Measurements from ENCODE around the gene RAB15.

The RAB15 gene

DNA sequence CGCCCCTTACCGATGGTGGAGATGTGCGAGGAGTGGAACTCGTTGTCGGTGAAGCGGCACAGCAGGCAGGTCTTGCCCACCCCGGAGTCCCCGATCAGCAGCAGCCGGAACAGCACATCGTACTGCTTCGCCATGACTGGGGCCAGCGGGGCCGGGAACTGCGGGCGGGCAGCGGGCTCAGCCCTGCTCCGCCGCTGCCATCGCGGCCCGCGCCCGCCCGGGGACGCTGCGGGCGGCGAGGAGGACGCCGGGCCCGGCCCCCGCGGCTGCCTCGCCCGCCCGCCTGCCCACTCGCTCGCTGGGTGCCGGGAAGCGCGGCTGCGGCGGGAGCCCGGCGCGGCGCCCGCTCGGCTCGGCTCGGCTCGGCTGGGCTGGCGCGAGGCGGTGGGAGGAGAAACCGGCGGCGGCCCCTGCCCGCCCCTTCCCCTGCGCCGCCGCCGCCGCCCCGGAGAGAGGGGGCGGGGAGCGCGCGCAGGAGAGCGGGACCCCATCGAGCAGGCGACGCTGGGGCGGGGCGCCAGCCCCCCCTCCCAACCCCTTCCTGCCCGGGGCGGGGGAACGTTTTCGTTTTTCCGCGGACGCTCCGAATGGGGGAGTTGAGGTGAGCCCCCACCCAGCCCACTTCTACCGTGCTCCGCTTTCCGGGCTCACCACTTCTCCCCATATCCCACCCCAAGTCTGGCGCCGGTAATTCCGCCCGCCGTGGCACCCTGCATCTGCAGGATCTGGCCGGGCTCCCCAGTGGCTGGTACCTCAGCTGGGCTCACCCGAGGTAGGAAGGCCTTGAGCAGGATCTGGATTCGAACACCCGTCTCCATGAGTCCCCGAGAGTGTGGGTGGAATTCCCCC lies at the start of gene RAB15:
TSS of gene RAB15 (minus strand) at position 394 of the 849 bp plus-strand sequence. CDS start at position 134, 260 bp downstream.
- no peak for DNase-seq

DNA sequence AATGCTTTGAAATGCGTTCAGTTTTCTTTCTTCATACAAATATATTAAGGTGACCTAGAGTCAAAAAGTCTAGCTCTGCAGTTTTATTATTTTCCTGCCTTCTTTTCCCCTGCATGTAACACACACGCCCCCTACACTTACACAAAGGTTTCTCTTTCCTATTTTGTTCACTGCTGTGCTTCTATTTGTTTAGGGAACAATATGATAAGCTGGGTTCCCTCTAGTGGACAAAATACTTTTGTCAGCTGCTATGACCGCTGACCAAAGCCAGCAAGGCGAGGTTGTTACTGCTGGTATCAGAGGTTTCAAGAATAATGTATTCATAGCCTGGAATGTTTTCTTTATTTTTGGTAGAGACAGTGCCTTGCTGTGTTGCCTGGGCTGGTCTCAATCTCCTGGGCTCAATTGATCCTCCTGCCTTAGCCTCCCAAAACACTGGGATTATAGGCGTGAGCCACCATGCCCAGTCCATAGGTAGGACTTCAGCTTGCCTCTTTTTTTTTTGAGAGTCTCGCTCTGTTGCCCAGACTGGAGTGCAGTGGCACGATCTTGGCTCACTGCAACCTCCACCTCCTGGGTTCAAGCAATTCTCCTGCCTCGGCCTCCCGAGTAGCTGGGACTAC lies 47.9 kb upstream of the RAB15 start:
- DNase-seq: no peak

DNA sequence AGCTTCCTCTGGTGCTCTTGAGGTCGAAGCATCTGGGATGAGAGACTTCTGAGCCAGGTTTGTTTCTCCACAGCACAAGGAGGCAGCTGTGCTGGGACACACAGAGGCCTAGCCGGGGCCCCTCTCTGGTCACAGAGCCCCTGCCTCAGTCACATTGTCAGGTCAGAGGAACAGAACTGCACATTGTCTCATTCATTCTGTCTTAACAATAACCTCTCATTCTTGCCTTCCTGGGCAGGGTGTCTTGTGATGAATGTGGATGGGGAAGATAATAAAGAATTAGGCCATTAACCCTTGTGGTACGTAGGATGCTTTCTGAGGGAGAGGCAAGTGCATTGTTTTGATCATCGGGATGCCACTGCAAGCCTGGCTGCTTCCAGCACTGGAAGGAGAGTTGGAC lies 44.3 kb upstream of the RAB15 start:
- no peak for DNase-seq

DNA sequence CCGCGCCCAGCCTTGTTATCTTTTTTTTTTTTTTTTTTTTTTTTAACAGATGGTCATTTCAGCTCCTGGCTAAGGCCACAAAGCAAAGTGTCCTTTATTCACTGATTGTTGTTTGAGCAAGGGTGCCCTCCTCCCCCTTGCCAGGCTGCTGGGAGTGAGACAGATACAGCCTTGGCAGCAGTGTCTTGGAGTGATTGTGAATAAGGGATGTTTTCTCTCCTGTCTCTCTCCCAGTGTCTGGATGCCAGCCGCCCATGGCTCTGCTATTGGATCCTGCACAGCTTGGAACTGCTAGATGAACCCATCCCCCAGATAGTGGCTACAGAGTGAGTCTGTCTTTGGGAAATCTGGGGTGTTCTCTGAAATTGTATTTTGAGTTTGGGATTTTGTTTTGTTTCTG lies 43.3 kb upstream of the RAB15 start:
- no peak for DNase-seq

DNA sequence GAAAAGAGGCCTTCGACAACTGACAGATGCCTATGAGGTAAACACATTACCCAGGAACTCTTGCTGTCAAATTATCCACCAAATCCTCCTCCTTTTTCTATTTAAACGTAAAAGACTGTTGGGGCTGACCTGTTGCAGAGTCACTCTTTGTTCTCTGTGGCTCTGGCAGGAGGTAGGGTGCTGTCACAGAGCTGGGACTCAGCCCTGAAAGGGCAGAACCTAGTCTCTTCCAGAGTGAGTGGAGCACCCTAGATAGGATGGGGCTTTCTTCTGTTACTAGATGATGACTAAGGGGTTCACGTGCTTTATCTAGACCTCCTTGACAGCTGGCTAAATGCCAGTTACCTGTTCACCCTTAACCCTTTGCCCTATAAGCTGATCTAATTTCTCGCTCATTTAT lies 40.2 kb upstream of the RAB15 start:
- no peak for DNase-seq

DNA sequence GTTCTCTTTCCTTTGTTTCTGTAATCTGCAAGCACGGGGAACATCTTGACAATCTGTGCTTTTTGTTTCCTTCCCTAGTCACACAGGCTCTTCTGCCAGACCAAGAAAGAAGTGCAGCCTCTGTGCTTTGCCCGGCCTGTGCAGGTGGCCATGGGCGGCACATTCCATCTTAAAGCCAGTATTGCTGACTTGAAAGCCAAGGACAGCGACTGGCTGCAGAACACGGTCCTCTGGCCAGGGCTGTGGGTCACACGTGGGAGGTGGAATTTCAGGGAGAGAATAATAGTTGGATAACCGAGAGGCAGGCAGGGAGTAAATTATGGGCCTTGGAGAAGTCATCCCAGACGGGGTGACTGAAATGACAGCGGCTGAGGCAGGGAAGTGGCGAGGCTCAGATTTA lies 39.4 kb upstream of the RAB15 start:
- no peak for DNase-seq

DNA sequence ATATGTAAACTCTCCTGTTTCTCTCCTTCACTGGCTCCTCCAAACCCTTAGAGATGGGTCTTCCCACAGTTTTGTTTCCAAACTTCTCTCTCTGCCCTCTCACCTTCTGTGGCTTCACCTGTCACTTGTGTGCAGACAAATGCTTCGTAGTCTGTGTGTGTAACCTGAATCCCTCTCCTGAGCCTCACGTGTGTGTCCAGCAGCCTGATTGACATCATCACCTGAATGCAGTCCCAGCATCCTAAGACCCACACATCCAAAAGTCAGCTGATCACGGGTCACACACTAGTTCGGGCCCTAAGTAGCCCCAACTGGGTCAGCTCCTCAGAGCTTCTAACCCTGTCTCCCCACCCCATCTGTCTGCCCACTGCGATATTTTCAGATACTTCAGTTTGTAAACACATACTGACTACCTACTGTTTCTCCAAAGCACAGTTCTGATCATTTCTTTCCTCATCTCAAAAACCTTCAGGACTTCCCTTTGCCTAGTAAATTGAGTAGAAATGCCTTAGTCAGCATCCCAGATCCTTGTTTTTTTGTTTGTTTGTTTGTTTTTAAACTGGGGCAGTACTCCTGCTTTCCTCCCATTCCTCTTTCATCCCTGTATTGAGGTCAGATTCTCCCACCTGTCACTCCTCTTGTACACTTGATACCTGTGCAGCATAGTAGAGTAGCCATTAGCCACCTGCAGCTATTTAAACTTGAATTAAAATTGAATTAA lies 38.2 kb upstream of the RAB15 start:
- no peak for DNase-seq

DNA sequence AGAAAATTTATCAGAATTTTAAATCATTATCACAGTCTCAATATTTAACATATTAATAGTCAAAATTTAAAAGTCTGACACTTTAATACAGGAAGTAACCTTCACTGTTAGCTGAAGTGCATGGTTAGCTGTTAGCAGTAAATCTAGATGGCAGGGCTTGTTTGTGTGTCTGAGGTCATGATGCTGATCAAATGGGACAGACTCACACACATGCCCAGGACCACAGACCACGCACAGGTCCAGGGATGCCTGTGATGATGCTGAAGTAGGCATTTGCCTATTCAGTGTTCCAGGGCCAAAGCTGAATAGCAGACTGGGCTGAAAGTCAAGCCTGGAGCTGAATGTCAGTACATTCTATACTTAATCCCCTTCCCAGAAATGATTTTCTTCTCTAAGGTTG lies 35.1 kb upstream of the RAB15 start:
- DNase-seq: no peak

DNA sequence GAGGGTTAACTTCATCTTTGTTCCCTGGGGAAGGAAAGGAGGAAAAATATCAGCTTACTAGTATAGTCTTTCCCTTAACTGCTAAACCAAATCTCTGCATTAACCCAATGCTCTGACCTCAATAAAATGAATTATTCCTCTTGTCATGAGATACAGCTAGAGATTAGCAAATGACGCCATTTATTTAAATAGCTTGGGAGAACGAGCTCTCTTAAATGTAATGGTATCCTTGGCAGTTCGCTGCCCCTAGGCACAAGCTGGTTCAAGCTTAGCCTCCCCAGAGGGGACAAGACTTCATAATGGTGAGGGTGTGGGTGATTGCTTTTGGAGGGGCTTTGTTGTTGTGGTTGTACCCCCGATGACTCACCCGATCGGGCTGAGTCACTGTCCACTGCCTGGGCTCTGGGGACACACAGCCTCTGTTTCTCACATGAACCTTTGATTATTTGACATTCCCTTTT lies 34.2 kb upstream of the RAB15 start:
- DNase-seq: no peak

DNA sequence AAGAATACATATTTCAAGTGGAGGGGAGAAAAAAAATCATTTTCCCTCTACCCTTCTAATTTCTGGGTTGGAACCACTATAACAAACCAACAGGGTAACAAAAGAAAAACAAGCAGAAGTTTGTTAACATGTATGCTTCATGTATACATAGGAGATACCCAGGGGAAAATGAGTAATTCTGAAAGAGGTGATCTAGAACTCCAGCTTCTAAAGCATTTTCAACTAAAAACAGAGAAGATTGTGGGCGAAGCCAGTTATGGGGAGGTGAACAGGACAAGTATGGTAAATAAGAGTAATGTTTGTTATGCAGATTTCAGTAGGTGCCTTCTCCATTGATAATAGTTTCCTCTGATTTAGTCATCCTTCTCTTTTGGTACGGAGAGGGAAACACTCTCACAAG lies 31.3 kb upstream of the RAB15 start:
- no peak for DNase-seq

DNA sequence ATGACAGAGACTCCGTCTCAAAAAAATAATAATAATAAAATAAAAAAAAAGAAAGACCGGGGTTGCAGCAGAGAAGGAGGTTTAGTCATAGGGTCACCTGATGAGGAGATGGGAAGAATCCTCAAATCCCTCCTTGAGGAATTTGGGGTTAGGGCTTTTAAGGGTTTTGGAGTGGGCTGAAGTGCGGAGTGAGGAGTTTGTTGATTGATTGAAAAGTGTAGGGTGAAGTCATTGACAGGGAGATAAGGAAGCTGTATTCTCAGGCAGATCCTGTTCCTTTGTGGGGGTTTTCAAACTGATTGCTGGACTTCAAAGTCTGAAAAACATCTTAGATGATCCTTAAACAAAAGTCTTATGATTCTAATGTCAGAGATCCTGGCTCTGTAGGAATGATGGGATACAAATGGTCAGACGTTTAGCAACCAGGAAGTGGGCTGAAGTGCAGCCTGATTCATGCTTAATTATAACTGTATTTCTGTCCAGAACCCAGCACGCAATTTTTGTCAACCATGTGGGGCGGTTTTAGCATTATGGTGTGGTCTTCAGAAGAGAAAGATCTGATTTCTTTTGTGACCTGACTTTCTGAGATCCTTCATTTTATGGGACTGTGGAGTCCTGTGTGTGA lies 30.6 kb upstream of the RAB15 start:
- no peak for DNase-seq

DNA sequence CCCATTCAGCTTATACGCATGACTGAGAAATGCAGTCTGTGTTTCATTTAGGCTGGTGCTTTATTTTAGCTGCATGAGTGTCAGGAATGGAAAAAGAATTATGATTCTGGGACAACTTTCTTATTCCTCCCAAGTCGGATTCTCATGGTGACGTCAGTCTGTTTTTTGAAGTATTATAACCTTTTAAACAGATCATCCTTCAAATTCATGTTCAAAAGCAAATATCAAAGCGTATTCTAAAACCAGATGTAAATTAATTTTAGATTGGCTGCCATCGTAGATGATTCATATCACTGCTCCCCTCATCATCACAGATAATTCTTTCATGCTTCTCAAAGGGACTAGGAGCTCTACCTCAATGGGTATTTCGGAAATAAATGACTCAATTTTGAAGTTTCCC lies 29.6 kb upstream of the RAB15 start:
- DNase-seq: no peak

DNA sequence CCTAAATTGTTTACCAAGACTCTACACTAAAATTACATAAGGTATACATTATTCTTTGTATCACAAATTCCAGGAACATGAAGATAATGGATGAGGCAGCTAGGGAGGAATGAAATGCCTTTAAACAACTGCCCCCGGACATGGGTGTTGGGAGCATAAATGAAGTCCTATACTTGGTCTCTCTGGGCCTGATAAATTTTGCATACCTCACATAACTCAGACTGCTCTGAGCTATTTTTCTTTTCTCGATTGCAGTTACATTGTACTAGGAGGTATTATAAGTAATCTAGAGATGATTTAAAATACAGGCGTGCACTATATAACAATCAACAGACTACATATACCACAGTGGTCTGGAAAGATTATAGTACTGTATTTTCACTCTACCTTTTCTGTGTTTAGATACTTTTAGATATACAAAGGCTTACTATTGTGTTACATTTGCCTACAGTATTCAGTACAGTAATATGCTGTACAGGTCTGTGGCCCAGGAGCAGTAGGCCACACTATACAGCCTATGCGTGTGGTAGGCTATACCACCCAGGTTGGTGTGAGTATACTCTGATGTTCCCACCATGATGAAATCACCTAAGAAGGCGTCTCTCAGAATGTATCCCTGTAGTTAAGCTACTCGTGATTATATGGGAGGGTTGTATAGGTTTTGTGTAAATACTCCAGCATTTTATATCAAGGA lies 28.9 kb upstream of the RAB15 start:
- no peak for DNase-seq

DNA sequence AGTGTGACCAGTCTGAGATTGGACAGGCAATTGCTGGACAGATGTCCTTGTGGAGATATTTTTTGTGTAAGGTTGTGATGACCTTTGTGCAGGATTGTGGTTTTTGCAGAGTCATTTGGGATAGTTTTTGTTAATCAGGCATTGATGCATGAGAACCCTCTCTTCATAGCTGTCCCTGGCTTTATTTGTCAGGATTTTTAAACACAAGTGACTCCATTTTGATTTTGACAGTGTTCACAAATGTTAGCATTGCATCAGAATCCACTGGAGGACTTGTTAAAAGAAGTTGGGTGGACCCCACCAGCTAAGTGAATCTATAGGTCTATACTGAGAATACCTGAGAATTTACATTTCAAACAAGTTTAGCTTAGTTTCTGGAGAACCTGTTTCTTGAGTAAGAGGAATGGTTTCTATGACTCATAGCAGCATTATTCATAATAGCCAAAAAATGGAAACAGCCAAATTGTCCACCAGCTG lies 26.4 kb upstream of the RAB15 start:
- DNase-seq: no peak

DNA sequence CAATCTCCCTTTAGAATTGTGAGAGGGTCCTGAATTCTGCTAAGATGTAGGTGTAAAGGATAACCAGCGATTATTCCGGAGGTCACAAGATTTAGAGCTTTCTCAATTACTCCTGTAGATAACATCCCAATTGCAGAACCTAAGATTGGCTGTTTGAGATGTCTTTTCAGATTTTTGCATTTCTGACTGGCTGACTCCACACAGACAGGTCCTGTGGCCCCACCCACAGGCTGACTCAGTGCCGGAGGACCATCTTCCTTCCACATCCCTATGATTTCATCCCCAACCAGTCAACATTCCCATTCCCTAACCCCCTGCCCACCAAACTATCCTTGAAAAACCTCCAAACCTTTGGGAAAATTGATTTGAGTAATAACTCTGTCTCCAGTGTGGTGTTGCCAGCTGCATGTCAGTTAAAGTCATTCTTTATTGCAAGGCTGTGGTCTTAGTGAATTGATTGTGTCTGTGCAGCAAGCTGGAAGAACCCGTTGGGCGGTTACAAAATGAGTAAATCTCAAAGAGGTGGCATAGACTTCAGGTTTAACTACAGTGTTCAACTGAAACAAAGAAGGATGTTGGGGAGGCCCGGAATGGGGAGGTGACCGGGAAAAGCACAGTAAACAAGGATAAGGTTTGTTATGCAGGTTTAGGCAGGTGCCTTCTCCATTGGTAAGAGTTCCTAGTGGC lies 25.1 kb upstream of the RAB15 start:
- no peak for DNase-seq

DNA sequence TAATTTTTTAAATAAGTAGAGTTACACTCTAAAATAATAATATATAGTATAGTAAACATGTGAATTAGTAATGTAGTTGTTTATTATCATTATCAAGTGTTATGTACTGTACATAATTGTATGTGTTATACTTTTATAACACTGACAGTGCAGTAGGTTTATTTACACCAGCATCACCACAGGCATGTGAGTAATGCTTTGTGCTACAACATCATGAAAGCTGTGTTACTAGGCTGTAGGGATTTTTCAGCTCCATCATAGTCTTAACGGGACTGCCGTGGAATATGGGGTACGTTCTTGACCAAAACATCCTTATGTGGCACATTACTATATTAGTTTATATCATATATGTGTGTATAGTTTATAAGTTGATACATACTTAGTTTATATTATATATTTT lies 23.2 kb upstream of the RAB15 start:
- DNase-seq: no peak

DNA sequence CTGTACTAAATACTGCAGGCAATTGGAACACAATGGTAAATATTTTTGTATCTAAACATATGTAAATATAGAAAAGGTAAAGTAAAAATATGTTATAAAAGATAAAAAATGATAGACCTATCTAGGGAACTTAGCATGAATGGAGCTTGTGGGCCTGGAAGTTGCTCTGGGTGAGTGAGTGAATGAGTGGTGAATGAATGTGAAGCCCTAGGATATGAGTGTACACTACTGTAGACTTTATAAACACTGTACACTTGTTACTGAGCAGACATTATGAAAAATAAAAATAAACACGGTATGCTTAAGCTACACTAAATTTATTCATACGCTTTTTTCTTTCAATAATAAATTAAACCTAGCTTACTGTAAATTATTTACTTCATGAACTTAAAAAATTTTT lies 22.4 kb upstream of the RAB15 start:
- no peak for DNase-seq

DNA sequence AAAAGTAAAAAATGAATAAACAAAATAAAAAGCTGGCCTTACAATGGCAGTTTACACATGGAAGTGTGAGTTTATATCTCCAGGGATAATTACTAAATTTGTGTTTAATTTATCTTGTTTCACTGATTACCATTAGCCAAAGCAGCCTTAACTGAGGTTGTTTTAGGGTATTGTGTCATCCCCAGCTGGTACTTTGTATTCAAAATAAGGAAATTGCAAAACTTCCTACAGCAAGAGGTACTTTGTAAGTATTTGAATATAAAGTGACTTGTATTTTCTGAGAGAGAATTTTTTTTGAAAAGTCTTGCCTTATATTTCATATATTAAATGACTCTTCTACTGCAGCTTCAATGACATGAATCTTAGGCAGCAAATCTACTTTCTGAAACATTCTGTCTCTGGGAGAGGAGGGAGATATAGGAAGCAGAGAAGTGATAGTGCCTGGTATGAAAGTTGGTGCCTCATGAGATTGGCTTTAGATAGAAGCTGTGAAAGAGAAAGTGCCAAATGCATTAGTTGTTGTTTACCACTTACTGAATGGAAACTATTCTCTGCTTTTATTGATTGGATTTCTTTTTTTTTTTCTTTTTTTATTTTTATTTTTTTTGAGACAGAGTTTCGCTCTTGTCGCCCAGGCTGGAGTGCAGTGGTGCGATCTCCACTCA lies 21.3 kb upstream of the RAB15 start:
- no peak for DNase-seq

DNA sequence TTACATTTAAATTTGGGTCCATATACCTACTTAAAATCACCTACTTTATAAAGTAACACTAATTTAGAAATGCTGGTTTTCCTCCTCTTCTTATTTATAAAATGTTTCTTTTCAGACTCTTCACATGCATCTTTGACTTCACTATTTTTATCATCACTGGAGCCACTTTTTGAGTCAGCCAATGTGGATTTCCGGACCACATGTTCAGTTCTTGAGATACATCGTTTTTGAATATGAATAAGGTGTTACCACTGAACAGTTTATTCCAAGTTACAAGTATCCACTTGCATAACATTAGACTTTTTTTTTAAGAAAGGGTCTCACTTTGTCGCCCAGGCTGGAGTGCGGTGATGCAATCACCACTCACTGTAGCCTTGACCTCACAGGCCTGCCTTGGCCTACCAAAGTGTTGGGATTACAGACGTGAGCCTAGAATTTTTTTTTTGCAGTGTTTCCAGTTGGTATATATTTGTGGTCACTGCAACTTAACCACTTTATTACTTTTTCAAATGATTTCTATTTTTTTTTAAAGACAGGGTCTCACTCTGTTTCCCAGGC lies 20.3 kb upstream of the RAB15 start:
- no peak for DNase-seq

DNA sequence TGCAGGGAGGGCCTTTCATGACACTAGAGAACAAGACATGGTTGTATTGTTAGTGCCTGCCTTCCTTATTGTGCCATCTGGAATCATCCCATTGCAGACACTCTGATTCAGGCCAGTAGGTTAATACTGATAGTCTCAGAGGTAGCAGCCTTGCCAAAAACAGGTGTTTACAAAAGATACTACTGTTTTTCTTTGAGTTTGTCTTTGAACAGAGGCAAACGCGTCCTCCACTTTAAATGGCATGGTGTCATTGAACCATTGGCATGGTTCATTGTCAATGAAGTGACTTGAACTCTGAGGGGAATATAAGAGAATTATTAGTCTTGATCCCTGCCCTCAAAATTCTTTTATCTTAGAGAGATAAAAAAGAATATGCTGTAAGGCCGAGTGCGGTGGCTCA lies 18.8 kb upstream of the RAB15 start:
- DNase-seq: no peak

DNA sequence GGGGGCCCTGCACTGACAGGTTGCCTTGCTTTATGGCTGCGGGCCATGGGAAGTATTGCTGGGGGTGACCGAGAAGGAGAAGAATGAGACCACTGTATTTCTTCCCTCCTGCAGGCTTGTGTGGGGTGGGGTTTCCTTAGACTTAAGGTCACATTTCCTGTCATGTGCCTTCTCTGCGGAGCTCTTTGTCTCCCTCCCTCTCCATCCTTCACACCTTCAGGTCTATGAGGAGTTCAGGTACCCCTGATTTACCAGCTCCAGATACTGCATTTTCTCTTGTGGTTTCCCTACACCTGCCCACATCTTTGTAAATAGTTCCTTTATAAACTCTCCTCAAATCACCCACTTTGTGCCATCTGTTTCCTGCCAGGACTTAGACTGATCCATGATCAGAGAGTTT lies 18.2 kb upstream of the RAB15 start:
- DNase-seq: no peak
